A549 (cell line): ENCODE results near the gene SYTL2. TPM values are rescaled to one million over a fixed set of nuclear protein-coding genes. Genes with fewer than 3 reads are reported as not detected.

Source experiments
- ATAC-seq, 2 experiments: fragments of 200-7000 bp in 1 of 2; fragments of >200 bp in 1 of 2; cut with Nextera tagmentation in 1 of 2; cut with Tn5 transposase in 1 of 2; 3 replicates each; pipeline versions ENCODE4 v1.8.0 to v1.9.1; 2018 to 2020; ENCODE audit warnings: mild to moderate bottlenecking in 1 of 2, moderate library complexity in 1 of 2
- CTCF ChIA-PET: fragments of 300-600 bp; sonication (Branson Sonifier 250); formaldehyde crosslinking; extraction: SDS; loops from one replicate; lab custom pipeline; 2021; ENCODE audit warnings: antibody characterized with exemption, inconsistent platforms; lab: Yijun Ruan, JAX
- POLR2A ChIA-PET: fragments of 350-600 bp; formaldehyde crosslinking; extraction: SDS; loops from one replicate; lab custom pipeline; 2021; ENCODE audit warnings: antibody characterized with exemption, inconsistent platforms; lab: Yijun Ruan, JAX
- DNase-seq, 2 experiments: peaks; one replicate each; pipeline versions ENCODE4 v3.0.0 to v3.0.0-alpha.2; 2011 to 2016; ENCODE audit warnings: low read depth in 1 of 2, low spot score in 1 of 2
- FAIRE-seq: peaks from 2 replicates; lab custom pipeline; 2011; peaks lifted over from hg19 to GRCh38; lab: Jason Lieb, UNC
- H3K27ac ChIP-seq, 2 experiments: fragments of >200 bp; sonication (Bioruptor Twin); formaldehyde crosslinking; 3 replicates each; pipeline ENCODE4 v1.5.1; 2016 to 2017
- H3K4me1 ChIP-seq: fragments of >200 bp; sonication (Bioruptor Twin); formaldehyde crosslinking; 3 replicates; pipeline ENCODE4 v1.6.1; 2016
- H3K4me2 ChIP-seq: fragments of >200 bp; sonication (Bioruptor Twin); formaldehyde crosslinking; 3 replicates; pipeline ENCODE4 v1.6.1; 2016
- H3K4me3 ChIP-seq: fragments of >200 bp; sonication (Bioruptor Twin); formaldehyde crosslinking; 3 replicates; pipeline ENCODE4 v1.5.1; 2016
- H3K9me3 ChIP-seq: fragments of >200 bp; sonication (Bioruptor Twin); formaldehyde crosslinking; 3 replicates; pipeline ENCODE4 v1.6.1; 2016
- BHLHE40 ChIP-seq: IDR thresholded peaks from 2 replicates; pipeline ENCODE4 v1.6.1; 2012; ENCODE audit warnings: low read depth, low read length, inconsistent platforms
- CBX2 ChIP-seq: fragments of 200-600 bp; sonication (generic); IDR thresholded peaks from 2 replicates; pipeline ENCODE4 v1.6.1; 2016; ENCODE audit warnings: low read depth, mild to moderate bottlenecking, borderline replicate concordance
- CBX8 ChIP-seq: fragments of 200-600 bp; sonication (generic); IDR thresholded peaks from 2 replicates; pipeline ENCODE4 v1.6.1; 2016
- CHD2 ChIP-seq: fragments of 150-350 bp; IDR thresholded peaks from 2 replicates; pipeline ENCODE4 v1.6.1; 2014; ENCODE audit warnings: low read length; ENCODE audit not compliant: partially characterized antibody
- CHD4 ChIP-seq: fragments of 200-600 bp; sonication (generic); IDR thresholded peaks from 2 replicates; pipeline ENCODE4 v1.6.1; 2016; ENCODE audit warnings: antibody characterized with exemption, mild to moderate bottlenecking, borderline replicate concordance
- E2F6 ChIP-seq: IDR thresholded peaks from 2 replicates; pipeline ENCODE4 v1.6.1; 2012; ENCODE audit warnings: low read depth, borderline replicate concordance
- EHF ChIP-seq: fragments of 250-450 bp; sonication (Bioruptor Pico); IDR thresholded peaks from 2 replicates; pipeline ENCODE4 v1.5.0; 2020; ENCODE audit warnings: mild to moderate bottlenecking
- EP300 ChIP-seq, 2 experiments: fragments of >200 bp; sonication (Bioruptor Twin); formaldehyde crosslinking; IDR thresholded peaks; 2 replicates in 1 of 2; 3 replicates in 1 of 2; pipeline ENCODE4 v1.6.1; 2016 to 2017
- HDAC2 ChIP-seq: fragments of 200-600 bp; sonication (generic); IDR thresholded peaks from 2 replicates; pipeline ENCODE4 v1.6.1; 2016
- HES2 ChIP-seq: fragments of >200 bp; sonication (Bioruptor Twin); formaldehyde crosslinking; IDR thresholded peaks from 2 replicates; pipeline ENCODE4 v1.6.1; 2016
- HOXB13 ChIP-seq: fragments of 250-450 bp; sonication (Bioruptor Pico); IDR thresholded peaks from 2 replicates; pipeline ENCODE4 v1.5.0; 2020; ENCODE audit warnings: low read depth, mild to moderate bottlenecking, moderate library complexity
- KDM5A ChIP-seq: fragments of 200-600 bp; sonication (generic); IDR thresholded peaks from 2 replicates; pipeline ENCODE4 v1.6.1; 2016; ENCODE audit warnings: antibody characterized with exemption, mild to moderate bottlenecking
- MYC ChIP-seq: IDR thresholded peaks from 2 replicates; pipeline ENCODE4 v1.6.1; 2012; ENCODE audit warnings: mild to moderate bottlenecking, inconsistent platforms, low read length, improper control_type of control experiment, borderline replicate concordance
- NPAS2 ChIP-seq: fragments of 250-450 bp; sonication (Bioruptor Pico); IDR thresholded peaks from 2 replicates; pipeline ENCODE4 v1.8.0; 2022; ENCODE audit warnings: mild to moderate bottlenecking, moderate library complexity, borderline replicate concordance
- NR3C1 ChIP-seq: fragments of >200 bp; sonication (Bioruptor Twin); formaldehyde crosslinking; IDR thresholded peaks from 3 replicates; pipeline ENCODE4 v1.6.1; 2017
- PBX3 ChIP-seq: IDR thresholded peaks from 2 replicates; pipeline ENCODE4 v1.6.1; 2012
- PHF8 ChIP-seq: fragments of 200-600 bp; sonication (generic); IDR thresholded peaks from 2 replicates; pipeline ENCODE4 v1.6.1; 2016; ENCODE audit warnings: low read depth, mild to moderate bottlenecking, antibody characterized with exemption, moderate library complexity, borderline replicate concordance
- POLR2A ChIP-seq: IDR thresholded peaks from 2 replicates; pipeline ENCODE4 v1.6.1; 2012; ENCODE audit warnings: mild to moderate bottlenecking, low read length
- POLR2AphosphoS2 ChIP-seq: conservative IDR thresholded peaks from 2 replicates; pipeline ENCODE4 v1.6.1; 2012; ENCODE audit warnings: low read length, improper control_type of control experiment, inconsistent platforms
- RAD21 ChIP-seq, 2 experiments: fragments of >200 bp in 1 of 2; sonication (Bioruptor Twin) in 1 of 2; formaldehyde crosslinking in 1 of 2; IDR thresholded peaks in 1 of 2; conservative IDR thresholded peaks in 1 of 2; 2 replicates in 1 of 2; 3 replicates in 1 of 2; pipeline ENCODE4 v1.6.1; 2012 to 2018; ENCODE audit warnings: inconsistent platforms in 1 of 2
- SMC3 ChIP-seq: fragments of >200 bp; sonication (Bioruptor Twin); formaldehyde crosslinking; IDR thresholded peaks from 3 replicates; pipeline ENCODE4 v1.6.1; 2018; ENCODE audit warnings: inconsistent platforms
- SREBF2 ChIP-seq: fragments of 450-650 bp; IDR thresholded peaks from 2 replicates; pipeline ENCODE4 v1.6.1; 2014; ENCODE audit warnings: mild to moderate bottlenecking, moderate library complexity
- TFCP2L1 ChIP-seq: fragments of 250-450 bp; sonication (Bioruptor Pico); IDR thresholded peaks from 2 replicates; pipeline ENCODE4 v1.5.0; 2021; ENCODE audit warnings: mild to moderate bottlenecking
- WGBS: methylation state at CpG from one replicate; pipeline ENCODE4 v1.1.6; 2017; ENCODE audit errors: missing lambda C conversion rate; 5-methylcytosine and 5-hydroxymethylcytosine counted together
- polyA plus RNA-seq, 4 experiments: library from polyadenylated mRNA; depleted of rRNA in 3 of 4; stranded (reverse); fragments of >200 nt; fragmentation: RNase III in 1 of 4; extraction: RNeasy Plus Mini Kit Qiagen cat#74134 plus additional on column Dnase treatment in 1 of 4; gene quantifications; 2 replicates in 3 of 4; 3 replicates in 1 of 4; pipeline ENCODE4 v1.2.3, GENCODE V29; 2011 to 2017
- TF ChIP-seq, protein P1 (sequence below): fragments of >200 bp; sonication (Bioruptor Twin); formaldehyde crosslinking; IDR thresholded peaks from 3 replicates; pipeline ENCODE4 v1.5.1; 2016
- TF ChIP-seq, protein P2 (sequence below): fragments of 450-650 bp; IDR thresholded peaks from 2 replicates; pipeline ENCODE4 v1.6.1; 2014; ENCODE audit warnings: antibody characterized with exemption

Gene SYTL2
- polyA plus RNA-seq, 2 of the 4 experiments (the other 2 are of a cell fraction) = 11.6 to 34.2 TPM

- TF ChIP-seq NPAS2 (CRISPR knock-in tag) (no peak), CHD2 (peak; percentile 91)
Observed at GRCh38 chr11:85664615-85665481, 146.1 kb downstream of the SYTL2 start, which contains the start of gene CREBZF (continued).

DNA sequence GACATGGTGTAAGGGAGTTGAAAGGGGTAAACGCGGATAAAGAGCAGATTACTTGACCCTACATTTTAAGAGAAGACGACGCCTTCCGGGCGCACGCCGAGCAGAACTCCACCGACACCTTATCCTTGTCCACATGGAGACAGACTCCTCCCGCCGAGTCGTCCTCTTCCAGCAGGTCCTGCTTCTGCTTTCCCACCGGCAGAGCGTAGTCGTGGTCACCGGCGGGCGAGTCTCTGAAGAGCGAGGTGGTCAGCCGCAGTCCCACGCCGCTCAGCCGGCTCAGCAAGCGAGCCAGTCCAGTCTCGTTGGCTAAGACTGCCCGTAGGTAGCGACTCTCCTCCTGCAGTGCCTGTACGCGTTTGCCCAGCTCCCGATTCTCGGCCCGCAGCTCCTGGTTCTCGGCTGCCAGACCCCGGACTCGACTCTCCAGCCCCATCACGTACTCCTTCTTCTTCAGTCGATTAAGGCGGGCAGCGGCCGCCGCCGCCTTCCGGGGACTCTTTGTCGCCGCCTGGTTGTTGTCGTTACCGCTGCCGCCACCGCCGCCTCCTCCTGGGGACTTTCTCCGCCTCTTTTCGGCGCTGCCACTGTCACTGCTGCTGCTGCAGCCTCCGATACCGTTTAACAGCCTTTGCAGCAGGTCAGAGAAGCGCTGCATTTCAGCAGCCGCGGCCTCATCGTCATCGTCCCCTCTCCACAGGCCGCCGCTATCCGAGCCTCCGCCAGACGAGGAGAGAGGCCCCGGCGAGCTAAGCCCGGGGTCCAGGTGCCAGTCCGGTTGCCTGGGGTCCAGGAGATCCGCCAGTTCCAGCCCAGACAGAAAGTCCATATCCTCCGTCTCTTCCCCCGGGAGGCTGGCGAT lies 147.0 kb downstream of the SYTL2 start:
- Histone ChIP-seq H3K9me3 (no peaks in the 10 kb centered on the region), H3K27ac (peak overlapping the region; percentile 95 to 96), H3K4me2 (peak overlapping the region; percentile 94), H3K4me1 (peaks cover 36% of the 10 kb centered on the region), H3K4me3 (peak overlapping the region; percentile 87)
- peak; percentile 72 to 80 for ATAC-seq
- ChIA-PET POLR2A (interaction anchor here (1.1 to 3.7 kb wide), 10 partner anchors 8 to 846 kb away, joined by 3 to 37 read pairs (median 4); partner anchors contain the start of genes DLG2, TMEM126A and TMEM126B), CTCF (interaction anchor here (0.8 to 2.8 kb wide), 9 partner anchors 13 to 180 kb away, joined by 3 to 11 read pairs (median 4); partner anchors contain the start of gene TMEM126A)
- TF ChIP-seq TFCP2L1 (CRISPR knock-in tag) = no peak
- TF ChIP-seq SMC3 = peak; percentile 23; the same call in 1 of the 3 replicates
- no peak for TF ChIP-seq PBX3
- TF ChIP-seq, protein P1, sequence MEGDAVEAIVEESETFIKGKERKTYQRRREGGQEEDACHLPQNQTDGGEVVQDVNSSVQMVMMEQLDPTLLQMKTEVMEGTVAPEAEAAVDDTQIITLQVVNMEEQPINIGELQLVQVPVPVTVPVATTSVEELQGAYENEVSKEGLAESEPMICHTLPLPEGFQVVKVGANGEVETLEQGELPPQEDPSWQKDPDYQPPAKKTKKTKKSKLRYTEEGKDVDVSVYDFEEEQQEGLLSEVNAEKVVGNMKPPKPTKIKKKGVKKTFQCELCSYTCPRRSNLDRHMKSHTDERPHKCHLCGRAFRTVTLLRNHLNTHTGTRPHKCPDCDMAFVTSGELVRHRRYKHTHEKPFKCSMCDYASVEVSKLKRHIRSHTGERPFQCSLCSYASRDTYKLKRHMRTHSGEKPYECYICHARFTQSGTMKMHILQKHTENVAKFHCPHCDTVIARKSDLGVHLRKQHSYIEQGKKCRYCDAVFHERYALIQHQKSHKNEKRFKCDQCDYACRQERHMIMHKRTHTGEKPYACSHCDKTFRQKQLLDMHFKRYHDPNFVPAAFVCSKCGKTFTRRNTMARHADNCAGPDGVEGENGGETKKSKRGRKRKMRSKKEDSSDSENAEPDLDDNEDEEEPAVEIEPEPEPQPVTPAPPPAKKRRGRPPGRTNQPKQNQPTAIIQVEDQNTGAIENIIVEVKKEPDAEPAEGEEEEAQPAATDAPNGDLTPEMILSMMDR = peak; percentile 40; the same call in 2 of the 3 replicates
- TF ChIP-seq CHD4 = no peak
- TF ChIP-seq RAD21 (conservative IDR thresholded peaks at IDR 0.05 in 1 of 2, IDR thresholded peaks at IDR 0.05 in 1 of 2) = peak; percentile 15 to 22; a peak in 3 of 5 replicates
- no peak for TF ChIP-seq MYC
- DNase-seq = peak; percentile 52 to 76
- FAIRE-seq = no peak
- 2% methylated on average over 43 of the region's 73 CpGs for WGBS

- ATAC-seq (no peak), FAIRE-seq (no peak), DNase-seq (no peak)
- Histone ChIP-seq H3K4me2 (peak overlapping the region; percentile 94), H3K4me3 (peak overlapping the region; percentile 87), H3K27ac (peak overlapping the region; percentile 95 to 96), H3K4me1 (peaks cover 42% of the 10 kb centered on the region), H3K9me3 (no peaks in the 10 kb centered on the region)
- POLR2A ChIA-PET = interaction anchor here (0.6 to 3.7 kb wide), 2 partner anchors 15 to 406 kb away, joined by 3 to 37 read pairs; partner anchors contain the start of genes PICALM and TMEM126A
- 1% methylated on average over 10 of the region's 10 CpGs for WGBS
- CTCF ChIA-PET = interaction anchor here (0.7 to 2.8 kb wide), 7 partner anchors 12 to 210 kb away, joined by 3 to 11 read pairs (median 4); partner anchors contain the start of genes CCDC83 and TMEM126A
- TF ChIP-seq E2F6 (no peak), KDM5A (no peak), RAD21 (conservative IDR thresholded peaks at IDR 0.05 in 1 of 2, IDR thresholded peaks at IDR 0.05 in 1 of 2) (no peak), PHF8 (no peak), EHF (CRISPR knock-in tag) (no peak), POLR2AphosphoS2 (no peak), HDAC2 (no peak), CBX2 (no peak), HES2 (no peak), EP300 (IDR thresholded peaks at IDR 0.05) (no peak), HOXB13 (CRISPR knock-in tag) (no peak), PBX3 (no peak), BHLHE40 (no peak), POLR2A (no peak), CBX8 (no peak), SREBF2 (no peak), NR3C1 (no peak)
- TF ChIP-seq, protein P2, sequence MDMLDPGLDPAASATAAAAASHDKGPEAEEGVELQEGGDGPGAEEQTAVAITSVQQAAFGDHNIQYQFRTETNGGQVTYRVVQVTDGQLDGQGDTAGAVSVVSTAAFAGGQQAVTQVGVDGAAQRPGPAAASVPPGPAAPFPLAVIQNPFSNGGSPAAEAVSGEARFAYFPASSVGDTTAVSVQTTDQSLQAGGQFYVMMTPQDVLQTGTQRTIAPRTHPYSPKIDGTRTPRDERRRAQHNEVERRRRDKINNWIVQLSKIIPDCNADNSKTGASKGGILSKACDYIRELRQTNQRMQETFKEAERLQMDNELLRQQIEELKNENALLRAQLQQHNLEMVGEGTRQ = no peak
Observed at GRCh38 chr11:85663080-85663752, 147.7 kb downstream of the SYTL2 start.
